ENCODE data around the gene KLHL33.

The KLHL33 gene, protein sequence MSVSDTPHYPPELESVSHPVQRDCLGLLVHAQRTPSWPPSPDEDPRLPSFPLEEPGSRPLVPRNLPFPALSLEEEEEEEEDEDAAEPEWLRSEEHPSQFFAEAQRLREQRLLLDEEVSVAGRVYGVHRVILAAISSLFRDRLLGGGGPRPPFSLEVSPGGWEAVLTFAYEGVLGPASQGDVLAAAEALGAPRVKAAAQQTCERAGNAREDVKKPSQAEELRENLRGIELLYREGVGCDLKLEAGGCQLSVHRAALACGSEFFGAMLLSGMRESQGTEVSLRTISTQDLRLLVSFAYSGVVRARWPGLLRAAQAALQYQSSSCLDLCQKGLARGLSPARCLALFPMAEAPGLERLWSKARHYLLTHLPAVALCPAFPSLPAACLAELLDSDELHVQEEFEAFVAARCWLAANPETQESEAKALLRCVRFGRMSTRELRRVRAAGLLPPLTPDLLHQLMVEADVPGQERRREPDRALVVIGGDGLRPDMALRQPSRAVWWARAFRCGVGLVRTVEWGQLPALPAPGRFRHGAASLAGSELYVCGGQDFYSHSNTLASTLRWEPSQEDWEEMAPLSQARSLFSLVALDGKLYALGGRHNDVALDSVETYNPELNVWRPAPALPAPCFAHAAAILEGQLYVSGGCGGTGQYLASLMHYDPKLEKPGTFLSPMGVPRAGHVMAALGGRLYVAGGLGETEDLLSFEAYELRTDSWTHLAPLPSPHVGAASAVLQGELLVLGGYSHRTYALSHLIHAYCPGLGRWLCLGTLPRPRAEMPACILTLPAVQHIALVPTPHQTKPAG

DNA sequence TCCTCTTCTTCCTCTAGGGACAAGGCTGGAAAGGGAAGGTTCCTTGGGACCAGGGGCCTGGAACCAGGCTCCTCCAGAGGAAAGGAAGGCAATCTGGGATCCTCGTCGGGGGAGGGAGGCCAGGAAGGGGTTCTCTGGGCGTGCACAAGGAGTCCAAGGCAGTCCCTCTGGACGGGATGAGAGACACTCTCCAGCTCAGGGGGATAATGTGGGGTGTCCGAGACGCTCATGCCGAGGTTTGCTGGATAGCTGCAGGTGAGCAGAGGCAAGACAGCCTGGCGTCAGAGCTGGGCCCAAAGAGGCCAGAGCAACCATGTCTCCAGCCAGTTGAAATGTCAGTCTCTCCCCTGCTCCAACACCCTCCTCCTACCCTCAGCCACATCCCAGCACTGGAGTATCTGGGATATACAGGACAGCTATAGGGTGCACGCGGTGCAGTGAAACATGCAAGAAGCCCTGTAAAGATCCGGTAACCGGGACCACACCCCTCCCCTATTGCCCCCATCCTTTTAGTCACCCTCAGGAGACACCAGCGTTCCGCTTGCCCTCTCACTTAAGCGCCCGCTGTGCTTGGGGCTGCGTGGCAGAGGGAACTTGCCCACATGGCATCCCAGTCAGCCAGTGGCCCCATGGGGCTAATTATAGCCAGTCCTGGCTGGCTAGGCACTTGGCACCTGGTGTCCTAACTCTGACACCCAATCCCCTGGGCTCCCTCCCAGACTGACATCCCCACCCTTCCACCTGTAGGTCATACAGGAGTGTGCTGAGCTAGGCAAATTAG lies at the start of gene KLHL33:
Gene KLHL33 (minus strand): TSS at position 585 of the 781 bp plus-strand sequence. CDS start 355 bp downstream, at position 230.
- no peak for DNase-seq

DNA sequence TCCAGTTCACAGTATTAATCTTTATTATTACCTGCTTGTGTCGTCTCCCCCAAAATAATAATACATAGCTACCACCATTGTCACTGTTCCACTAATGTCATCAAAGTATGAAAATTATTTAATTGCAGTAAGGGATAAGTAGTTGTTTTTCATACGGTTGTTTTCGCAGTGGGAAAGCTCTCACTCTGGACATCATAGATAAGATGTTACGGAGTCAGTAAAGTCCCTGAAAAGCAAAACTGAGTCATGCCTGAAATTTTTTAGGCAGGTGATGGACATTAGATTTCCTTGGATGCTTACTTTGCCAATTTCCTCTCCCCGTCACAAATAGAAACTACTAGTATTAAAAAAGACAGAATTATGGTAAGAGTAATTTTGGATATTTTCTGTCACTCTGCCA lies 46.4 kb upstream of the KLHL33 start:
- no peak for DNase-seq

DNA sequence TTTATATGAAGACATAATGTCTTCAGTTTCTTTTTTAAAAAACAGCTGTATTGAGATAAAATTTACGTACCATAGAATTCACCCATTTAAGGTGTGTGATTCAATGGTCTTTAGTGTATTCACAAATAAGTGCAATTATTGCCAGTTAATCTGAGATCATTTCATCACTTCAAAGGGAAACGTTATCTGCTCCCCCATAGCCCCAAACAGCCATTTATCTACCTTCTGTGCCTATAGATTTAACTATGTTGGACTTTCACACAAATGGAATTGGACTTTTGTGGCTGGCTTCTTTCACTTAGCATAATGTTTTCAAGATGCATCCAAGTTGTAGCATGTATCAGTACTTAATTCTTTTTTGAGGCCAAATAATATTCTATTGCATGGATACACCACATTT lies 42.9 kb upstream of the KLHL33 start:
- DNase-seq = no peak

DNA sequence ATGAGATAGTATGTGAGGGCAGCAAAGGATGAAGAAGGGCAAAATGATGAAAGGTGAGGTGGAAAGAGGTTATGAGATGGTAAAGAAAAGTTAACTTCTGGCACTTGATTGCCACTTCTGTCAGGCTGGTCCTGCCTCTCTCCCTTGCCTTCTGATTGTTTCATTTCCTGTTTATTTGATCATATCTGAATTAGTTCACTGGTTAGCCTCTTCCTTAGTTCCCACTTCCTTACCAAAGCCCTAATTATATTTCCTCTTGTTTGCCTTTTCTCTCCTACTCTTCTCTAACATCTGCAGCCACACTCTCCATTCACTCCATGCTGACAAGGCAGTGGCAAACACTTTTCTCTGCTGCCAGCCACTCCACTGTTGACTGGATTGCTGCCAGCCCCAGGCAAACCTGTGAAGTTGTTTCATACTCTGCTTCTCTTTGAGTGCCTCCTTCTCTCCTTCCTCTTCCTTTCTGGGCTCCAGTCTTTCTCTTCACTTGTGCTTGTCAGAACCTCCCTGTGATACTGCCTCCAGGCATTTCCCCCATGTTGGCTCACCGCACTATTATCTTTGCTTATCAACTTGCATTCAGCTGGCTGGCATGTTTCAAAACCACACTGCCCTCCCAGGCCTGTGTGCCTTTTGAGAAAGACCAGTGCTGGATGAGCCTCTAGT lies 41.4 kb upstream of the KLHL33 start:
- DNase-seq = no peak

DNA sequence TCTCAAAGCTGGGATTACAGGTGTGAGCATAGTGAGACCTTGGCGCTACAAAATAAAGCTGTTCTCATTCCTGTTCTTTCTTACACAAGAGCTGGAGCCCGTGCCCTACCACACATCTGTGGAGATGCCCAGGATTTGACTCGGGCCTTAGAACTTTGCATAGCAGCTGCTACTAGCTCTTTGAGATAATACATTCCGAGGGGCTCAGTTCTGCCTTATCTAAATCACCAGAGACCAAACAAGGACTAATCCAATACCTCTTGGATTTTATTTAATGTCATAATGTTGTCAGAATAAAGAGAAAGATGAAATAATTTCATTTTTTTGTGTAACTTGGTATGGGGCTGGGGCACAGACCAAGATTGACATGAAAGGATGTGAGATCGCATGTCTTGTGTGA lies 40.8 kb upstream of the KLHL33 start:
- no peak for DNase-seq

DNA sequence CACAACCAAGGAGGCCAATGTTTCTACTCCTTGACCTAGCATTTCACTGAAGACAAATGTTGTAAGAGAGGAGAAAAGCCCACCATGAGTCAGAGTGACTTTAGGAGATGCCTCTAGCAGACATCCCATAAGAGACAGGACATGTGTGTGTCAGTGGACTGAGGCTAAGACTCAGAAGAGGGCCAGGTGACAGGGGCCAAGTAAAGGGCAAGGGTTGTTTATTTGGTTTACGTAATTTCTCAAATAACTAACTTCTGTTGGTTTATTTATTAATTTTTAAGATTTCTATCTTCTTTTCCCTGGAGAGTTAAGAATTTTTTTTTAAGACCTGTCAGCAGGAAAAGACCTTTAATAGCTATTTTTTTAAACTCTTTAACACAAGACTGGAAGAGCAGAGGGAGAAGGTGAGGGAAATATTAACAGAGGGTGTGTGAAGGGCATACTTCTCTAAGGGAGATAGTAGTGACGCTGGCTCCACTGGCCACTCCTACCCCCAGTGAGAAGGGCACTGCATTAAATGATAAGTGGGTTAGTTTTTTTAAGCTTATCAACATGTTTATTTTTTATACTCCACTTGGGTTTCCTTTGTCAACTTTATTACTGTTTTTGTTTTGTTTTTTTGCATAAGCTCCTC lies 36.7 kb upstream of the KLHL33 start:
- no peak for DNase-seq

DNA sequence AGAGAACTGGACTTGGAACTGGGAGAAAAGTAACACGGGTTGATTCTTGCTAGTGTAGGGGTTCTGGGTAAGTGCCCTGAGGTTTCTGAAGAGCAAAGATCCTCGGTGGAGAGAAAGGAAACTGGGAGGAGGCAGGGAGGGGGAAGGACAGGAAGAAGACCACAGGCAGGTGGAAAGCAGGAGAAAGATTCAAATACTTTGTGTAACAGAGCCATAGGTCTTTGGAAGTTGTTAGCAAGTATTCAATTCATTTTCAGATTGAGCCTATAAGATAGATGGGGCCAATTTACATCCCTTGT lies 34.6 kb upstream of the KLHL33 start:
- DNase-seq = no peak

DNA sequence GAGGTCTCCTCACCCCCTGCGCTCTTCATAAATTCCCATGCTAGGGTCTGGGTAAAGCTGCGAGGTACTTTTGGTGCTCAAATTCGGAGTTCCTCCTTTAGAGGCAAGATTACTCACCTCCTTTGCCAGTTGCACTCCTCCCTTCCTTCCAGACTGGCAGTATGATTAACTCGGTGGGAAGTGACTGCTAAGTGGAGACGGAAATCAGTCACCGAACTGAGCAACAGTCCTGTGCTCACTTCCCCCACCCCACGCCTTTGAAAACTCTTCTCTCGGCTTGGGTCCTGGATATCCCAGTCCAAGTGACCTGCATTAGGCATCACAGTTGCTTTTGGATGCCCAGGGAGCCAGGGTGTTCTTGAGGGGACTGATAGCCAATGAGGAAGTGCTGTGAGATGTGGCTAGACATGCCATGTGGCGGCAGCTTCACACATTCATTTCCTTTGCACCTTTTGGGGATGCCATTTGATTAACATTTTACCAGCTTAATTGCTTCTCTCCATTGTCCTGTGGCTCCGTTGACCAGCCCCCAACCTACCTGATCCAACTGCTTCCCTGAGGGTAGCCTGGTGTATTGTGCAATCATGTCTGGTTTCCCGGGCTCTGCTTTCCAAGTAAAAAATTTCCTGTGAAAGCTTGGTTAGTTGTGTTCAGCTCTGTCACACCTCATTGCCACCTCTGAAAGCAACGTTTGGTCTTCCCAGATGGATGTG lies 34.1 kb upstream of the KLHL33 start:
- peak; percentile 77 for DNase-seq

DNA sequence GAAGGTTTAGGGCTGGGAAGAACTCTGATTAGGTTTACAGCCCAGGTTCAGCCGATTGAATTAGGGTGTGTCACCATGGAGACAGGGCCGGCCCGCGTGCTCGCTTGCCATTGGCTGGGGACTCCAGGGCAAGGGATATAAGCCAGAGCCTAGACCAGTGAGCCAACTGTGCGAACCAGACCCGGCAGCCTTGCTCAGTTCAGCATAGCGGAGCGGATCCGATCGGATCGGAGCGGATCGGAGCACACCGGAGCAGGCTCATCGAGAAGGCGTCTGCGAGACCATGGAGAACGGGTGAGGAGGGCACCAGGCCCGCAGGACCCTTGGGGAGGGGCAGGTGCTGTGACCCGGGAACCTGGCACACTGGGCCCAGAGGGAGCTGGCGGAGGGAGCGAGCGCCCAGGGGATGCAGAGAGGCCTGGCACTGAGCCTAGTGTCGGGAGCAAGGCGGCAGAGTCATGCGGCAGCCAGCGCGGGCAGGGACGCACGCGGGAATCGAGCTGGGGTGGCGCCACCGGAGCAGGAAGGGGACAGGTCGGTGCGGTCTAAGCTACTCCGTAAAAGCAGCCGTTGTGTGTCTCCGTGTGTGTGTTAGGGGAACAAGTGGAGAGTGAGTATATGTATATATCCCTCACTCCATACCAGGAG lies 33.4 kb upstream of the KLHL33 start, which contains the start of gene PNP:
Gene PNP (plus strand): TSS at position 165 of the 648 bp plus-strand sequence. CDS start 119 bp downstream, at position 284.
- peak; percentile 94 for DNase-seq

DNA sequence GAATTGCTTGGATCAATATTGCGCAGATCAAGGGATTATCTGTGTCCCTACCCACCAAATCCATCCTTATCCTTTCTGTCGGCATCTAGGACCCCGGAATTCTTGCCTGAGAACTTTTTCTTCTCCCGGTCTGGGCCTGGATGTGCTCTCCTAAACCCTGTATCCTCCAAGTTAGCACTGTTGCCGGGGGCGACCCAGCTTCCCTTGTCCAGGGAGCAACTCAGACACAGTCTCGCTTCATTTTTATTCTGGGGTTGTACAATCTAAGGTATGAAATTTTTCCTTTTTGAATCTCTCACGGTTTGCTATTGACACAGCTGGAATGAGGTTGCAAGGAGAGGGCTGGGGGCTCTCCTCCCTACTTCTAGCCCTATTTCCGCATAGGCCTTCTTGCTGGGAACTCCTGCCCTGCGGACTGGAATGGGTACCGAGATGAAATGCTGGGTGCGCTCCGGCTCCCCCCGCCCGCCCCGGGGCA lies 32.8 kb upstream of the KLHL33 start:
- DNase-seq = no peak

DNA sequence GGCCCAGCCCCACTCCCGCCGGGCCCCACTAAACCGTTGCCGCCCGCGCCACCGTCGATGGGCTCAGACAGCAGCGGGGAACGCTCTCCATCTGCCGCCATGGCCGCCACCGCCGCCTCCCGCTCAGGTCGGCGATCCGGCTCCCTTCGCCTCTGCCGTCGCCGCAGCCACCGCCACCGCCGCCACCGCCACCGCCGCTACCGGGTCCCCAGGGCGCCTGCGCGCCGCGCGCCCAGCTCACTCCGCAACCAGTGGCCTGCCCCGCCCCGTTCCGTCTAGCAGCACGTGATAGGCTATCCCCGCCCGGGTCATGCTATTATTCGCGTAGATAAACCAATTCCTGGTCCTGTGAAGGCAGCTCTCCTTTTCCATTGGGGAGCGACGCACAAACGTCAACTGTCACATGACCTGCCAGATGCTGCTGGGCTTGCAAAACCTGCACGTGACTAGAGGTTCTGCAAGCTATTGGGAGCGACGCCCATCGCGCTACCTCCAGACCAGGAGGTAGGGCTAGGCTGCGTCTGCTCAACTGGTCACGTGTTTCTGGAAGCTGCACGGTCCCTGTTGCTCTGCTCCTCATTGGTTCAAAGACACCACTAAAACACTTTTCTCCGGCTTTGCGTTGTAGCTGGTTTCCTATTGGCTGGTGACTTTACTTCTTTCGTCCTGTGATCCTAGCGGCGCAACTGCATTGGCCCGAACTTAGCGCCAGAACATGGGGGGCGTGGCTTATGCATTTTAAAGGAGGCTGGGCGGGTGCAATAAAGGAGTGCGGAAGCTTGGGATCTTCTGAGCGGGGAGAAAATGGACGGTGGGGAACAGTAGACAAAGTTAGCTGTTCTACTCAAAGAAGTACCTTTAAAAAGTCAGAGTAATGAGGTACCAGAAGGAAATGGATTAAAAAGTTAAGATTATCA lies 25.5 kb upstream of the KLHL33 start, which contains the start of gene PIP4P1:
Gene PIP4P1 (minus strand): TSS at position 210 of the 917 bp plus-strand sequence. CDS start 109 bp downstream, at position 101.
- peak; percentile 99 for DNase-seq

DNA sequence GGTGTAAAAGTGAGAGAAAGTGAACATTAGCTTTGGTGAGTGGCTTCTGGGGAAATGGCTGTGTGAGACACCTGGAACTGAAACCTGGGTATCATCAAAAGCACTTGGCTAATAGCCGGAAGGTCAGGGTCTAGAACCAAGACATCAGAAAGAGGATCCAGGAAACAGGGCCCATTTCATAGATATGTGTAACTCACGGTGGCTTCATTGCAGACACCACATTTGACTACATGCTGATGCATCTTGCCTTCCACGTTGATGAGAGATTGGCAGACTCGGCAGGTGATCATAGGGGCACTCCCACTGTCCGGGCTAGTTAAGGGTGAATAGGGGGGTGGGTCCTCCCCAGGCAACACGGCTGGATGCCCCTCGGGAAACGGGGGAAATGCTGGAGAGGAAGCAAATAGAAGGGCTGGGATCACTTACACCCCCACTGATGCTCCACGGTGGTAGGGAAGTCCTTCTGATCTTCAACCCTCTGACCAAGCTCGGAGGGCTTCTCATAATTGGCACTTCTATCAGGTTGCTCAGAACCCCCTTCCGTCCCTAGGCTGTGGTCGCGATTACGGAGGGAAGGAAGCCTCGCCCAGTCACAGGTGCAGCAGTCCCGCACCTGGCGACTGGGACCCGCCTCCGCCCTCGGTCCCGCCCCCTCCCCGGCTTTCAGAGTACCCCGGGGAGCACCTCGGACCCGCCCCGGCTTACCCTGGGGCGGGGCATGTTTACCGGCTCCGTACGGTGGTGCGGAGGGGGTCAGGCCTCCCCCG lies 24.7 kb upstream of the KLHL33 start:
- DNase-seq = peak; percentile 55

DNA sequence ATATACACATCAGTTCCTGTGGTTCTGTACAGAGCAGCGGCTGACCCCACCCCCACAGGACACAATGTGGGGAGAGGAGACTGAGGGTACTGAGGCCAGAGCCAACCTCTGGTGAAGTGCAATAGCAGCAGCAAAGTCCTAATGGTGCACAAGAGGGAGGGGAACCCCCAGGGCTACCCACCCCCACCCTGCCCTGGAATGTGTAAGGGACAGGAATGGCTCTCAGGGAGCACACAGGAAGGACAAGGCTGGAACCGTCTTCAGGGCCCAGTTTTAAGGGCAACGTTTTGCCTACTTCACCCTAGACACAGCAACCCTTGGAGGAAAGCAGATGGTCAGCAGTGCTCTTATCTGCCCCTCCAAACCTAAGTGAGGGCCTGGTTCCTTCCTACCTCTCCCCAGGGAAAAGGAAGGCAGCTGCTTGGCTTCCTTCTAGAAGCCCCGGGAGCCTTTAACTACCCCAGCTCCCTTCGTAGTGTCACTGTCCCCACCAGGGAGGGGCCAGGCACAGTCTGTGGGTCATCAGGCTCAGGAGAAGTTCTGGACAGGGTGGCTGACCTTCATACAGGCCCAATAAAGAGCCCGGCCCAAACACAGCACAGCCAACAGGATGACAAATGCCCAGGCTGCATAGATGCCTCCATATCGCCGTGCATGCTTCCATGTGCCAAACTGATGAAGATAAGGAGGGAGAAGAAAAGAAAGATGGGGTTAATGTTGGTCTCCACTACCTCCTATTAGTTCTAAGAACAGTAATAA lies 22.2 kb upstream of the KLHL33 start:
- no peak for DNase-seq

DNA sequence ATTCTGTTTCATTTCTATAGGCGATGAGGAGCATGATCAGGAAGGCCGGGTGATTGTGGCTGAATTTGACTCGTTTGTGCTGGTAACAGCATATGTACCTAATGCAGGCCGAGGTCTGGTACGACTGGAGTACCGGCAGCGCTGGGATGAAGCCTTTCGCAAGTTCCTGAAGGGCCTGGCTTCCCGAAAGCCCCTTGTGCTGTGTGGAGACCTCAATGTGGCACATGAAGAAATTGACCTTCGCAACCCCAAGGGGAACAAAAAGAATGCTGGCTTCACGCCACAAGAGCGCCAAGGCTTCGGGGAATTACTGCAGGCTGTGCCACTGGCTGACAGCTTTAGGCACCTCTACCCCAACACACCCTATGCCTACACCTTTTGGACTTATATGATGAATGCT lies 21.0 kb upstream of the KLHL33 start:
- DNase-seq = no peak

DNA sequence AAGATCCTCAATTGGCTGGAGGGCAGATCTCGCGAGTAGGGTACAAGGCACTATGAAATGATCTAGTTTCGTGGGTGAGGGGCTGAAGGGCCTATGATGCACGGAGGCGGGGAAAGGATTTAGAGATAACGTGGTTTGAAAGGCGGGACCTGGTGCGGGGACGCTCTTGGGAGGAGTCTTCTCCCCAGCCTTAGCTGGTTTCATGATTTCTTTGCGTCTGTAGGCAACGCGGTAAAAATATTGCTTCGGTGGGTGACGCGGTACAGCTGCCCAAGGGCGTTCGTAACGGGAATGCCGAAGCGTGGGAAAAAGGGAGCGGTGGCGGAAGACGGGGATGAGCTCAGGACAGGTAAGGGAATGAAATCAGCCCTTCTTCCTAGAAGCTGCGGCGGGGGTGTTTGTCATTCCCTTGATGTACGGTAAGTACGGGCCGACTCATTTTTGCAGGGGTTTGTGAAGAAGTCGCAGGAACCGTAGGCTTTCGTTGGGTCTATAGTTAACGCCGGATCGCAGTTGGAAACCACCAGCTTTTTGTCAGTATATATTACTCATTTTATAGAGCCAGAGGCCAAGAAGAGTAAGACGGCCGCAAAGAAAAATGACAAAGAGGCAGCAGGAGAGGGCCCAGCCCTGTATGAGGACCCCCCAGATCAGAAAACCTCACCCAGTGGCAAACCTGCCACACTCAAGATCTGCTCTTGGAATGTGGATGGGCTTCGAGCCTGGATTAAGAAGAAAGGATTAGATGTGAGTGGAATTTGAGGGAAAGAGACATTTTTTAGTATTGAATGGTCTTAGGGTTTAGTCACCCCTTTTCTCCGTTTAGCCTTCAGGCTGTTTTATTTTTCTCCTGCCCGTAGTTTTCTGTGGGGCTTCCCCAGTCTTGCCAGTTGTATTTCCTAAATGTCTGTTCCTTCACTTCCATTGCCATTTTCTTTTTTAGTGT lies 19.7 kb upstream of the KLHL33 start:
- peak; percentile 62 for DNase-seq

DNA sequence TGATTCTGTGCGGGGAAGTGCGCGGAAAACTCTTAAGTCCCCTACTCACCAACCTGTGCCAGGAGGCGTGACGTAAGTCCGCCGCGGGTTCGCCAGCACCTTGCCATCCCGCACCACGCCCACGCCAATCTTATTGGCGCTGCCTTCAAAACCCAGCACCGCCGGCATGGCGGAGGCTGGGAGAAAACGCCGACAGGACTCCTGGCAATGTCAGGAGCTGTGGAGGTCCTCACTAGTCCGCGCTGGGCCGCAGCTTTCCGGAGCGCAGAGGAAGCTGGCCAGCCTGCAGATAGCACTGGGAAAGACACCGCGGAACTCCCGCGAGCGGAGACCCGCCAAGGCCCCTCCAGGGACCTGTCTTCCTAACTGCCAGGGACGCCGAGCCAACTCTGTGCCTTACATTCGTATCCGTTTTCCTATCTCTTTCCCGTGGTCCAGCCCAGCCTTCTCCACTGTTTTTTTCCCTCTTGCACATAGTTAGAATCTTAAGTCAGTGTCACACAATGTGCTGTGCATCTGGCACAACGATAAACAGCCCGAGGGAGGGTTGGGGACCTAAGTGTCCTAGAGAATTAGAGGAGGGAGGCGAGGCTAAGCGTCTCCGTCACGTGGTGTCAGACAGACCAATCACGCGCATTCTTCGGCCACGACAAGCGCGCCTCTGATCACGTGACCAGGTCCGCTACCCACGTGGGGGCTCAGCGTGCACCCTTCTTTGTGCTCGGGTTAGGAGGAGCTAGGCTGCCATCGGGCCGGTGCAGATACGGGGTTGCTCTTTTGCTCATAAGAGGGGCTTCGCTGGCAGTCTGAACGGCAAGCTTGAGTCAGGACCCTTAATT lies 18.8 kb upstream of the KLHL33 start, which contains the start of the genes APEX1 and OSGEP:
Gene APEX1 (plus strand): TSS at position 711 of the 839 bp plus-strand sequence. CDS start 420 bp downstream, outside the sequence.
Gene OSGEP (minus strand): TSS at position 297 of the 839 bp plus-strand sequence. CDS start 129 bp downstream, at position 168.
- DNase-seq = peak; percentile 99

Measured in activated CD4-positive, alpha-beta T cell treated with anti-CD3 and anti-CD28 coated beads for 48 hours (primary cell).